PC-9 (cell line): ENCODE measurements around the gene PRR23C. TPM values are rescaled to one million over a fixed set of nuclear protein-coding genes. Genes with fewer than 3 reads are reported as not detected.

Source experiments
- BruUV-seq: library from RNA; stranded (reverse); fragments of 400-500 nt; replicated peaks from 2 replicates; lab custom pipeline; 2021; lab: Mats Ljungman, UMichigan
- CTCF ChIA-PET: fragments of 300-600 bp; sonication (Branson Sonifier 250); formaldehyde crosslinking; loops from one replicate; lab custom pipeline; 2022; ENCODE audit warnings: antibody characterized with exemption; lab: Charles Lee
- POLR2A ChIA-PET: fragments of 300-600 bp; sonication (Branson Sonifier 250); formaldehyde crosslinking; loops from one replicate; lab custom pipeline; 2022; ENCODE audit warnings: antibody characterized with exemption; ENCODE audit not compliant: unreplicated experiment; lab: Charles Lee
- DNase-seq, 2 experiments: peaks; one replicate each; pipeline versions ENCODE4 v3.0.0 to v3.0.0-alpha.2; 2015 to 2022; ENCODE audit warnings: mixed read lengths in 1 of 2
- H2AFZ ChIP-seq: fragments of 200-600 bp; sonication (generic); 2 replicates; pipeline ENCODE4 v1.8.1; 2017; ENCODE audit warnings: antibody characterized with exemption
- H3F3A ChIP-seq: fragments of 200-600 bp; sonication (generic); 2 replicates; pipeline ENCODE4 v1.8.1; 2017; ENCODE audit warnings: antibody characterized with exemption, mild to moderate bottlenecking, low read depth; ENCODE audit not compliant: insufficient read depth
- H3K27ac ChIP-seq: fragments of 200-600 bp; sonication (generic); 2 replicates; pipeline ENCODE4 v1.6.1; 2016; ENCODE audit warnings: mixed run types
- H3K27me3 ChIP-seq: fragments of 200-600 bp; sonication (generic); 2 replicates; pipeline ENCODE4 v1.6.1; 2016; ENCODE audit warnings: low read depth, mixed run types; ENCODE audit not compliant: insufficient read depth
- H3K36me3 ChIP-seq: fragments of 200-600 bp; sonication (generic); 2 replicates; pipeline ENCODE4 v1.6.1; 2016; ENCODE audit warnings: low read depth, mixed run types
- H3K4me1 ChIP-seq: fragments of 200-600 bp; sonication (generic); replicated peaks from 2 replicates; pipeline ENCODE4 v1.6.1; 2016; ENCODE audit warnings: mixed run types; ENCODE audit not compliant: insufficient read depth
- H3K4me2 ChIP-seq: fragments of 200-600 bp; sonication (generic); 2 replicates; pipeline ENCODE4 v1.6.1; 2017; ENCODE audit warnings: mixed run types
- H3K4me3 ChIP-seq: fragments of 200-600 bp; sonication (generic); 2 replicates; pipeline ENCODE4 v1.6.1; 2016; ENCODE audit warnings: mixed run types
- H3K79me2 ChIP-seq: fragments of 200-600 bp; sonication (generic); 2 replicates; pipeline ENCODE4 v1.6.1; 2017; ENCODE audit warnings: low read depth, mixed run types
- H3K9me2 ChIP-seq: fragments of 200-600 bp; sonication (generic); 2 replicates; pipeline ENCODE4 v1.8.1; 2017; ENCODE audit warnings: mild to moderate bottlenecking; ENCODE audit not compliant: insufficient read depth
- H3K9me3 ChIP-seq: fragments of 200-600 bp; sonication (generic); 2 replicates; pipeline ENCODE4 v1.8.1; 2016; ENCODE audit warnings: low read depth; ENCODE audit not compliant: insufficient read depth
- H4K20me1 ChIP-seq: fragments of 200-600 bp; sonication (generic); 2 replicates; pipeline ENCODE4 v1.8.1; 2017; ENCODE audit not compliant: insufficient read depth
- EZH2 ChIP-seq: fragments of 200-600 bp; sonication (generic); IDR thresholded peaks from 2 replicates; pipeline ENCODE4 v1.8.0; 2017; ENCODE audit warnings: antibody characterized with exemption, low read depth
- intact Hi-C: fragments of 100-400 bp; cut with micrococcal nuclease; formaldehyde crosslinking; loops from one replicate; pipeline ENCODE4 v1.10.0; 2022; ENCODE audit not compliant: unreplicated experiment
- total RNA-seq: library from RNA; stranded (reverse); gene quantifications from 2 replicates; pipeline ENCODE4 v1.2.3, GENCODE V29; 2021
- TF ChIP-seq, protein P1 (sequence below): fragments of 200-600 bp; sonication (generic); conservative IDR thresholded peaks from 2 replicates; pipeline ENCODE4 v1.6.1; 2017; ENCODE audit warnings: mixed run types, antibody characterized with exemption, mild to moderate bottlenecking, moderate library complexity

Gene PRR23C
- total RNA-seq, 1 experiment from 2014 or later: not detected

DNA sequence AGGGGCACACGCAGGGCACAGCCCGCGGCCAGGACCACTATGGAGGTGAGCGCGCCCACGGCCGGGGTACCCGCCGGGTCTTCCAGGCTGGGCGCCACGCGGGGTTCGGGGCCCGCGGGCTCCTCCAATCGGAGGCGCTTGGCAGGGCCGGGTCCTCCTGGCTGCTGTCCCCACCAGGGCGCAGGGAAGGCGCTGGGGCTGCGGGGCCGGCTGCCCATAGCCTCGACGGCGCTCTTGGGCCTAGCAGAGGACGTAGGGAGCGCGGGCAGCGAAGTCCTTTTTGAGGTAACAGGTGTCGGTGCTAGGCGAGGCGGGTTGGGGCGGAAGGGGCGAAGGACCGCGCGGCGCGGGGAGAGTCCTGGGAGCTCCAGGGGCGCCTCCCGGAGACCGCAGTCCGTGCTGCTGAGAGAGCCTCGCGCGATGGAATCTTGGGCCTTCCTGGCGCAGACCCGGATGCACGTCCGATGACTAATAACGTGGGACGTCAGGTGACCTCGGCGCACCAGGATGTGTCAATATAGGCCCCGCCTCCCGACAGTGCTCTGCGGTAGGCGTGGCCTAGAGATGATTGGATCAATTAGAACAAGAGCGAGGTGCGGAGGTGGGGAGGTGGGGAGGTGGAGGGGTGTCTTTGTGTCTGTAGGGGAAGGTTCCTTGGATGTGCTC is 38.5 kb downstream of the PRR23C start, which contains the start of gene PRR23A:
PRR23A (minus strand) TSS at position 218 of the 666 bp plus-strand sequence; CDS start at position 218, 0 bp downstream.
- Histone ChIP-seq H3K36me3 (no peaks in the 10 kb centered on the region), H3K27ac (no peak within 1 kb of the TSS), H4K20me1 (no peaks in the 10 kb centered on the region), H3K4me1 (no peaks in the 10 kb centered on the region), H3F3A (no peaks in the 10 kb centered on the region), H3K4me2 (no peak within 1 kb of the TSS), H3K9me2 (no peaks in the 10 kb centered on the region), H3K4me3 (no peak within 1 kb of the TSS), H3K9me3 (no peaks in the 10 kb centered on the region), H3K27me3 (no peaks in the 10 kb centered on the region), H3K79me2 (no peaks in the 10 kb centered on the region), H2AFZ (no peak within 1 kb of the TSS)
- BruUV-seq: no TSS peak
- ChIA-PET POLR2A (no interaction called here), CTCF (no interaction called here)
- TF ChIP-seq, protein P1, sequence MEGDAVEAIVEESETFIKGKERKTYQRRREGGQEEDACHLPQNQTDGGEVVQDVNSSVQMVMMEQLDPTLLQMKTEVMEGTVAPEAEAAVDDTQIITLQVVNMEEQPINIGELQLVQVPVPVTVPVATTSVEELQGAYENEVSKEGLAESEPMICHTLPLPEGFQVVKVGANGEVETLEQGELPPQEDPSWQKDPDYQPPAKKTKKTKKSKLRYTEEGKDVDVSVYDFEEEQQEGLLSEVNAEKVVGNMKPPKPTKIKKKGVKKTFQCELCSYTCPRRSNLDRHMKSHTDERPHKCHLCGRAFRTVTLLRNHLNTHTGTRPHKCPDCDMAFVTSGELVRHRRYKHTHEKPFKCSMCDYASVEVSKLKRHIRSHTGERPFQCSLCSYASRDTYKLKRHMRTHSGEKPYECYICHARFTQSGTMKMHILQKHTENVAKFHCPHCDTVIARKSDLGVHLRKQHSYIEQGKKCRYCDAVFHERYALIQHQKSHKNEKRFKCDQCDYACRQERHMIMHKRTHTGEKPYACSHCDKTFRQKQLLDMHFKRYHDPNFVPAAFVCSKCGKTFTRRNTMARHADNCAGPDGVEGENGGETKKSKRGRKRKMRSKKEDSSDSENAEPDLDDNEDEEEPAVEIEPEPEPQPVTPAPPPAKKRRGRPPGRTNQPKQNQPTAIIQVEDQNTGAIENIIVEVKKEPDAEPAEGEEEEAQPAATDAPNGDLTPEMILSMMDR: no peak
- TF ChIP-seq EZH2: no peak
- DNase-seq: no peak
- intact Hi-C loops: no loop called here

DNA sequence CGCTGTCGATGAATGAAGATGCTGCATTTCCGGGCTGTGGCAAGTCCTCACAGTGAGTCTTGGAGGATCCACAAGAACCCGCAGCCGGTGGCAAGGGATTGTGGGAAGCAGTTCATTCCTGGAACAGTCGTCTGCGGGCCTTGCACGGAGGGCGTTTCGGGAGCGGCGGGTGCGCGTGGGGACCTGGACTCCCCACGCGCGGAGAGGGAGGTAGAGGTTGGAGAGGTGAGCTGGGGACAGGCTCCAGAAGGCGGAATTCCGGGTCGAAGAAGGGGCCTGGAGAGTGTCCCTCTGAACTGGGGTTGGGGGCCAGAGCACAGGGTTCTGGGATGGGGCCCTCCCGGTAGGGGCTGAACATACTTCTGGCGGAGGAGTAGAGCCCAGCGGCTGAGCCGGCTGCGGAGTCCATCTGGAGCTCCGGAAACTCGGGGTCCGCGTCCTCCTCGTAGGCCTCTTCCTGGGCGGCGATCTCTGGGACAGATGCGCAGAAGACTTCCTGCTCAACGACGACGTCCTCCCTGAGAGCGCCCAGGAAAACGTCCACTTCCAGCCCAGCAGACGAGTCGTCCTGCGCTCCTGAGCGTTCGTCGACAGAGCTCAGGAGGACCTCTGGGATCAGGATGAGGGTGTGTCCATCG is 39.2 kb downstream of the PRR23C start:
- Histone ChIP-seq H3K9me2 (no peaks in the 10 kb centered on the region), H3K27me3 (no peaks in the 10 kb centered on the region), H3K79me2 (no peaks in the 10 kb centered on the region), H3K9me3 (no peaks in the 10 kb centered on the region), H4K20me1 (no peaks in the 10 kb centered on the region), H3K36me3 (no peaks in the 10 kb centered on the region), H3K4me2 (no peak overlapping the region), H3K27ac (no peak overlapping the region), H2AFZ (no peak overlapping the region), H3F3A (no peaks in the 10 kb centered on the region), H3K4me3 (no peak overlapping the region), H3K4me1 (no peaks in the 10 kb centered on the region)
- no TSS peak for BruUV-seq
- no peak for TF ChIP-seq EZH2
- TF ChIP-seq, protein P1: no peak
- CTCF ChIA-PET: no interaction called here
- POLR2A ChIA-PET: no interaction called here
- DNase-seq: no peak
- intact Hi-C loops: no loop called here

DNA sequence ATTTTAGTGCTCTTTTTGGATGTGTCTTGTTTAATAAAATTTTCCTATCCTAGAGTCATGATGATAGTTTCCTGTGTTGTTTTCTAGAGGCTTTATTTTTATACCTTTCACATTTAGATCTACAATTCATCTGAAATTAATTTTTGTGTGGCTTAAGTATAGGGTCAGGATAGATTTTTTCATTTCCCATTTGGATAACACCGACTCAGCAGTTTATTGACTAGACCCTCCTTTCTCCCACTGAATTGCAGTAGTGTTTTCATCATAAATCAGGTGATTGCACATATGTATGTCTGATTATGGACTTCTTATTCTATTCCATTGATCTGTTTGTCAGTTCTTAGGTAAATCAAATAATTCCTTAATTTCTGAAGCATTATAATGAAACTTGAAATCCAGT is 49.0 kb downstream of the PRR23C start:
- Histone ChIP-seq H3K4me1 (no peaks in the 10 kb centered on the region), H3F3A (no peaks in the 10 kb centered on the region), H4K20me1 (no peaks in the 10 kb centered on the region), H3K27ac (no peak overlapping the region), H3K9me2 (no peaks in the 10 kb centered on the region), H3K9me3 (no peaks in the 10 kb centered on the region), H3K79me2 (no peaks in the 10 kb centered on the region), H2AFZ (no peak overlapping the region), H3K36me3 (no peaks in the 10 kb centered on the region), H3K27me3 (peaks cover 10% of the 10 kb centered on the region; the same call in 1 of the 2 replicates), H3K4me3 (no peak overlapping the region), H3K4me2 (no peak overlapping the region)
- POLR2A ChIA-PET: no interaction called here
- BruUV-seq: no TSS peak
- CTCF ChIA-PET: no interaction called here
- intact Hi-C loops: no loop called here
- DNase-seq: no peak
- no peak for TF ChIP-seq EZH2

Other genes starting within 250 kb of the PRR23C start
- 41.9 and 47.8 TPM in 2 replicates for gene PIK3CB, start 210.0 kb downstream of the PRR23C start, total RNA-seq
- gene FOXL2, start 97.8 kb downstream of the PRR23C start, total RNA-seq: not detected in 2 replicates
- gene FOXL2NB, start 97.7 kb downstream of the PRR23C start, total RNA-seq: 0.09 and 0.18 TPM in 2 replicates
- gene PRR23A, start 38.6 kb downstream of the PRR23C start, total RNA-seq: not detected in 2 replicates
- gene PRR23B, start 24.0 kb downstream of the PRR23C start, total RNA-seq: not detected in 2 replicates